Neural cell (in vitro differentiated cells): ENCODE results near the gene GARIN3.

Experiments
- CTCF ChIP-seq: fragments of 450-650 bp; IDR thresholded peaks from 2 replicates; pipeline ENCODE4 v1.5.1; 2014; ENCODE audit warnings: antibody characterized with exemption, mild to moderate bottlenecking, moderate library complexity; ENCODE audit not compliant: poor library complexity, severe bottlenecking
- EP300 ChIP-seq: fragments of 450-650 bp; conservative IDR thresholded peaks from 2 replicates; pipeline ENCODE4 v1.6.1; 2014; ENCODE audit warnings: antibody characterized with exemption, mild to moderate bottlenecking, moderate library complexity; ENCODE audit not compliant: poor library complexity, severe bottlenecking
- EZH2 ChIP-seq: fragments of 200-600, 300-800 bp; shearing (Covaris generic), sonication (generic); IDR thresholded peaks from 2 replicates; pipeline ENCODE4 v1.6.1; 2014; ENCODE audit warnings: antibody characterized with exemption, low read length, borderline replicate concordance, mild to moderate bottlenecking; ENCODE audit not compliant: insufficient read depth, poor library complexity, severe bottlenecking
- POLR2AphosphoS5 ChIP-seq: IDR thresholded peaks from 2 replicates; pipeline ENCODE4 v1.6.1; 2012
- RAD21 ChIP-seq: fragments of 450-650 bp; conservative IDR thresholded peaks from 2 replicates; pipeline ENCODE4 v1.6.1; 2014; ENCODE audit warnings: antibody characterized with exemption, mild to moderate bottlenecking, moderate library complexity
- SMC3 ChIP-seq: fragments of 450-650 bp; conservative IDR thresholded peaks from 2 replicates; pipeline ENCODE4 v1.6.1; 2014; ENCODE audit warnings: antibody characterized with exemption, mild to moderate bottlenecking, moderate library complexity; ENCODE audit not compliant: poor library complexity
- TAF1 ChIP-seq: IDR thresholded peaks from 2 replicates; pipeline ENCODE4 v1.6.1; 2012; ENCODE audit warnings: low read depth

DNA sequence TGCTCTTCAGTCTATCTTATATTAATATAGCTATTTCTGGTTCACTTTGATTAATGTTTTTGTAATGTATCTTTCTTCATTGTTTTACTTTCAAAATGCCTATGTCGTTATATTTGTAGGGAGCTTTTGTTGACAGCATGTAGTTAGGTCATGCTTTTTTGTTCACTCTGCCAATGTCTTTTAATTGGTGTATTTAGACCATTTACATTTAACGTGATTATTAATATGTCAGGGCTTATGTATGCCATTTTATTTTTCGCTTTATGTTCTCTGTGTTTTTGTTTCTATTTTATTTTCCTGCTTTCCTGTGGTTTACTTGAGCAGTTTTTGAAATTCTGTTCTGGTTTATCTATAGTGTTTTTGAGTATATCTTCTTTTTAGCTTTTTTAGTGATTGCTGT, 10.8 kb downstream of the GARIN3 start:
- TF ChIP-seq CTCF (no peak), EP300 (no peak), POLR2AphosphoS5 (no peak), SMC3 (no peak), EZH2 (no peak), TAF1 (no peak), RAD21 (no peak)
